Stimulated activated CD8-positive, alpha-beta memory T cell treated with anti-CD3 and anti-CD28 coated beads, Interleukin-7, amount 100 ng/mL, for 48 hours (primary cell): Measurements from ENCODE around the gene MGST3.
"Not testable (repeated sequence)": the region's sequence is repeated elsewhere in the genome, so short reads cannot be mapped to it uniquely, and the experiment has no call there.

Experiments used
- DNase-seq, 2 donors: peaks; one replicate each; pipeline ENCODE4 v3.0.0-alpha.2; 2020; ENCODE audit warnings: low read depth in 1 of 2; ENCODE audit errors: extremely low read depth in 1 of 2

Gene MGST3

DNA sequence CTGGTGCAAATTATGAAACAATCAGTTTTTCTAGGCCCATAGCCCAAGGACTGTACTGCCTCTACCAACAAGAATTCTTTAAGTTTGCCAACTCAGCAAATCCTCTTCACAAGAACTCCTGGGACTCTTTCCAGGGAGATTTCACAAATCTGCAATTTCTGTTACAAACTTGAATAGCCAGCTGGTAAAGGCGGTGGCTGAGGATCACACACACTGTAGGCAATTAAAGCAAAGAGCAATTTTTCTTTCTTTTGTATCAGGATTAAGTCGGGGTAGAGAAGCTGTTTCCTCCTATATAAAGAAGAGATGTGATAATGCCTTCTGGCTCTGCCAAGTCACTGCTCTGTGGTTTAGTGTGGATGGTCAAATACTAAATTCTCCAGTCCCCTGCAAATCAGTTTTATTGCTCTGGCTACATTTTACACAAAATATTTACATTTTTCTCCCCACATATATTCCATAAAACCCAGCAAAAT, 65.6 kb downstream of the MGST3 start:
- no peak for DNase-seq

DNA sequence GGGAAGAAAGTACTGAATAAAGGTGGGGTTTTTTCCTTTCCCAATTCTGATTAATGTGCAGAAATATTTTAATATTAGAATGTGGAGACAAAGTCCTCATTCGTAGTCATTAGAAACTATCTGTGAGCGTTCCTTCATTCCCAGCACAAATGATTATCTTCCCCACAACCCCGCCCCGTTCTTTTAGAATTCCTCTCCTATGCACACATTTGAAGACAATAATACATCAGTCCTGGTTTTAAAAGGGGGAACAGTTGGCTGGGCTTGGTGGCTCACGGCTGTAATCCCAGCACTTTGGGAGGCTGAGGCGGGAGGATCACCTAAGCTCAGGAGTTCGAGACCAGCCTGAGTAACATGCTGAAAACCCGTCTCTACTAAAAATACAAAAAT, 66.5 kb downstream of the MGST3 start:
- DNase-seq, result no peak

DNA sequence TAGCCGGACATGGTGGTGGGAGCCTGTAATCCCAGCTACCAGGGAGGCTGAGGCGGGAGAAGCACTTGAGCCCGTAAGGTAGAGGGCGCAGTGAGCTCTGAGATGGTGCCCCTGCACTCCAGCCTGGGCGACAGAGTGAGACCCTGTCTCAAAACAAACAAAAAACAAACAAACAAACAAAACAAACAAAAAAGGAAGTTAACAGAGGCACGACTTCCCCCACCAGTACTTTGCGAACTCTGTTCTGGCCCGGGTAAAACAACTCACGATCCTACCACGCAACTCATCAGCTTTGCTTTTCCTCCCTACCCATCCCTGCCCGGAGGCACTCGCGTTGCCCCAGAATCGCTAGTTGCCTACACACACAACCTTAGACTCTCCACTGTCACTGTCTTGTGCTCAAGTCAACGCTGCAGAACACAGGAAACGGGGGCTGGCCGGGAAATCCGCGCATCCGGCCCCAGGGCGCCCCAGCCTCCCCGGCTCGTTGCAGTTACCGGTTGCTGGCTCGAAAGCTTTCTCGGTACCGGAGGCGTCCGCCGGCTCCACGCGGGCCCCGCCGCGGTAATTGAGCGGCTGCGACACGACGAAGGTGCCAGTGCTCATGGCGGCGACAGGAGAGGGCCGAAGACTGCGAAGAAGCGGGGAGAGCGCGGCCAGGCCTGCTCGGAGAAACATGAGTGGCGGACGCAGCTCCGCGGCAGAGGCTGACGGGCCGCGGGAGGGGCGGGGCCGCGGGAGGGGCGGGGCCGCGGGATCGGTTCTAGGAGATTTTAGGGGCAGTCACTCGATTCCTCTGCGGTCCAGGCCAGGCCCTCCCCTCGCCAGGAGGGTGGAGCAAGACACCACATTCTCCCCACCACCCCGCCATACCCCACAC, 67.1 kb downstream of the MGST3 start, which contains the start of gene ALDH9A1:
TSS of gene ALDH9A1 (minus strand) at position 682 of the 880 bp plus-strand sequence. CDS start at position 678, 4 bp downstream.
- DNase-seq, result peak; percentile 79 to 86

- DNase-seq, result no peak
These were observed 67.7 kb downstream of the MGST3 start for GRCh38 chr1:165698761-165699052.

DNA sequence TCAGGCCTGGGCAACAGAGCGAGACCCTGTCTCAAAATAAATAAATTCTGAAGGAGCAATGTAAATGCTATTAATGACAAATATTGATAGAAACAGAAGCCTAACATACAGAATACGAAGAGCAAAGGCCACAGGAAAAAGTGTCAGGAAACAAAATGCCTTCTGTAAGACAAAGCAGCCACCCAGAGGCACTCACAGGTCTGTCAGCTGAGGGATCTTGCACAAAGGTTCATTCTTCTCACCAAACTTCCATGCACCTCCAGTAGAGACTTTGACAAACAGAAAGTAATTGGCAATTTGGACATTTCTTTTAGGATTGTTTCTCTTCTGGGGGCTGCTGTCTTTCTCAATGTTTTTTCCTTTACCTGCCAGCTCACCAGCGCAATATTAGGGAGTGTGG, 68.5 kb downstream of the MGST3 start:
- DNase-seq, result no peak

GRCh38 chr1:165701922-165702321, 70.9 kb downstream of the MGST3 start:
- DNase-seq, result not testable (repeated sequence)

- DNase-seq, result no peak
These were observed 72.6 kb downstream of the MGST3 start for GRCh38 chr1:165703648-165704047.
